Natural killer cell (primary cell): ENCODE measurements around the gene RPS17. TPM values are rescaled to one million over a fixed set of nuclear protein-coding genes. Genes with fewer than 3 reads are reported as not detected.

Experiments used
- ATAC-seq, 3 donors: fragments of 150-1000 bp in 2 of 3; fragments of 200-7000 bp in 1 of 3; cut with Tn5 transposase; 1 replicate in 1 of 3; 2 replicates in 2 of 3; pipeline ENCODE4 v1.10.0; 2021; ENCODE audit warnings: mild to moderate bottlenecking in 2 of 3, moderate library complexity in 2 of 3
- DNase-seq, 2 donors: peaks; one replicate each; pipeline versions ENCODE4 v3.0.0 to v3.0.0-alpha.2; 2013 to 2021; ENCODE audit warnings: mixed read lengths in 1 of 2
- H3K27ac ChIP-seq: one replicate; pipeline ENCODE4 v1.5.1; 2013; ENCODE audit warnings: mild to moderate bottlenecking, low read length
- H3K27me3 ChIP-seq: one replicate; pipeline ENCODE4 v1.6.1; 2013; ENCODE audit warnings: low read length; ENCODE audit not compliant: control insufficient read depth, insufficient read depth
- H3K36me3 ChIP-seq: one replicate; pipeline ENCODE4 v1.6.1; 2013; ENCODE audit warnings: low read length; ENCODE audit not compliant: control insufficient read depth, insufficient read depth
- H3K4me1 ChIP-seq: one replicate; pipeline ENCODE4 v1.6.1; 2013; ENCODE audit warnings: low read length; ENCODE audit not compliant: control insufficient read depth, insufficient read depth
- H3K4me3 ChIP-seq: one replicate; pipeline ENCODE4 v1.5.1; 2013; ENCODE audit warnings: low read length
- H3K9me3 ChIP-seq: one replicate; pipeline ENCODE4 v1.6.1; 2013; ENCODE audit warnings: low read length; ENCODE audit not compliant: control insufficient read depth, insufficient read depth
- H3K27ac Mint-ChIP-seq, 2 donors: one replicate each; pipeline ENCODE4 v1.8.0; 2022; ENCODE audit warnings: mild to moderate bottlenecking in 2 of 2, mixed read lengths in 2 of 2, moderate library complexity in 1 of 2
- H3K27me3 Mint-ChIP-seq, 2 donors: one replicate each; pipeline ENCODE4 v1.8.0; 2022; ENCODE audit warnings: low read depth in 2 of 2, mixed read lengths in 2 of 2
- H3K36me3 Mint-ChIP-seq: one replicate; pipeline ENCODE4 v1.8.0; 2022; ENCODE audit warnings: mixed read lengths
- H3K4me1 Mint-ChIP-seq, 2 donors: one replicate each; pipeline ENCODE4 v1.8.0; 2022; ENCODE audit warnings: mixed read lengths in 2 of 2
- H3K4me3 Mint-ChIP-seq: one replicate; pipeline ENCODE4 v1.8.0; 2022; ENCODE audit warnings: mild to moderate bottlenecking, moderate library complexity, mixed read lengths
- H3K9me3 Mint-ChIP-seq, 2 donors: one replicate each; pipeline ENCODE4 v1.8.0; 2022; ENCODE audit warnings: mixed read lengths in 2 of 2
- CTCF ChIP-seq: fragments of 200-600 bp; IDR thresholded peaks from one replicate; pipeline ENCODE4 v1.8.0; 2022; ENCODE audit warnings: antibody characterized with exemption
- WGBS: methylation state at CpG from one replicate; pipeline ENCODE4 v1.1.7; 2013; ENCODE audit warnings: missing lambda C conversion rate; ENCODE audit not compliant: insufficient coverage; 5-methylcytosine and 5-hydroxymethylcytosine counted together
- intact Hi-C: fragments of 100-400 bp; cut with micrococcal nuclease; formaldehyde crosslinking; loops from one replicate; pipeline ENCODE4 v1.14.2; 2022
- total RNA-seq, 4 donors: library from RNA; stranded (reverse); fragments of 120-200 nt in 1 of 4; gene quantifications; one replicate each; pipeline versions ENCODE4 v1.2.3 to v1.2.4, GENCODE V29; 2013 to 2022

The RPS17 gene
- total RNA-seq, 3 donors from 2014 or later (not counting 1 experiment from before 2014, with no cell fraction given): 1,035 to 1,314 (median 1,130) TPM

- H3K4me3 ChIP-seq: no peak overlapping the region
- DNase-seq (no peak), ATAC-seq (no peak)
- no peaks in the 10 kb centered on the region for H3K27me3 ChIP-seq
- H3K4me1 Mint-ChIP-seq: no peaks in the 10 kb centered on the region
- H3K36me3 ChIP-seq: no peaks in the 10 kb centered on the region
- peaks cover 19 to 42% of the 10 kb centered on the region in 2 donors for H3K27me3 Mint-ChIP-seq
- no peak overlapping the region for H3K27ac ChIP-seq
- no peak overlapping the region for H3K4me3 Mint-ChIP-seq
- no peaks in the 10 kb centered on the region for H3K4me1 ChIP-seq
- WGBS: 86% methylated on average over 2 of the region's 2 CpGs
- no peaks in the 10 kb centered on the region for H3K9me3 Mint-ChIP-seq
- H3K36me3 Mint-ChIP-seq: no peaks in the 10 kb centered on the region
- no peak for TF ChIP-seq CTCF
- intact Hi-C loops: no loop called here
- H3K27ac Mint-ChIP-seq: no peak overlapping the region
- no peaks in the 10 kb centered on the region for H3K9me3 ChIP-seq
Measured at GRCh38 chr15:82552861-82553260, 12.6 kb upstream of the RPS17 start.

GRCh38 chr15:82551646-82552247, 11.5 kb upstream of the RPS17 start:
- Mint-ChIP-seq H3K9me3 (no peaks in the 10 kb centered on the region), H3K36me3 (no peaks in the 10 kb centered on the region), H3K27ac (no peak overlapping the region), H3K4me3 (no peak overlapping the region), H3K4me1 (no peaks in the 10 kb centered on the region), H3K27me3 (peaks cover 19 to 40% of the 10 kb centered on the region in 2 donors)
- WGBS: 84% methylated on average over 4 of the region's 5 CpGs
- no peak for ATAC-seq
- no peak for TF ChIP-seq CTCF
- H3K27me3 ChIP-seq: no peaks in the 10 kb centered on the region
- no peak overlapping the region for H3K4me3 ChIP-seq
- no peak overlapping the region for H3K27ac ChIP-seq
- DNase-seq: no peak
- no peaks in the 10 kb centered on the region for H3K4me1 ChIP-seq
- no peaks in the 10 kb centered on the region for H3K9me3 ChIP-seq
- intact Hi-C loops: no loop called here
- no peaks in the 10 kb centered on the region for H3K36me3 ChIP-seq

- Histone ChIP-seq H3K27me3 (no peaks in the 10 kb centered on the region), H3K36me3 (no peaks in the 10 kb centered on the region), H3K27ac (no peak overlapping the region), H3K9me3 (no peaks in the 10 kb centered on the region), H3K4me3 (no peak overlapping the region), H3K4me1 (no peaks in the 10 kb centered on the region)
- Mint-ChIP-seq H3K36me3 (no peaks in the 10 kb centered on the region), H3K27me3 (peaks cover 22 to 36% of the 10 kb centered on the region in 2 donors), H3K27ac (no peak overlapping the region), H3K4me1 (no peaks in the 10 kb centered on the region), H3K4me3 (no peak overlapping the region), H3K9me3 (no peaks in the 10 kb centered on the region)
- 89% methylated on average over 8 of the region's 9 CpGs for WGBS
- ATAC-seq (no peak), DNase-seq (no peak)
- intact Hi-C loops: no loop called here
- TF ChIP-seq CTCF: no peak
Measured at GRCh38 chr15:82549199-82549665, 9.0 kb upstream of the RPS17 start.

- DNase-seq (no peak), ATAC-seq (no peak)
- Histone ChIP-seq H3K27ac (no peak overlapping the region), H3K4me1 (no peaks in the 10 kb centered on the region), H3K4me3 (no peak overlapping the region), H3K27me3 (no peaks in the 10 kb centered on the region), H3K36me3 (no peaks in the 10 kb centered on the region), H3K9me3 (no peaks in the 10 kb centered on the region)
- intact Hi-C loops: no loop called here
- Mint-ChIP-seq H3K4me3 (no peak overlapping the region), H3K9me3 (no peaks in the 10 kb centered on the region), H3K27me3 (peaks cover 22 to 32% of the 10 kb centered on the region in 2 donors), H3K27ac (no peak overlapping the region), H3K4me1 (no peaks in the 10 kb centered on the region), H3K36me3 (no peaks in the 10 kb centered on the region)
- WGBS: 37% methylated on average over 2 of the region's 2 CpGs
- TF ChIP-seq CTCF: no peak
Measured at GRCh38 chr15:82548700-82549099, 8.4 kb upstream of the RPS17 start.
